ENCODE data around the gene SPRY4.
"Not testable (repeated sequence)": the region's sequence is repeated elsewhere in the genome, so short reads cannot be mapped to it uniquely, and the experiment has no call there.

The SPRY4 gene

GRCh38 chr5:142277796-142278195 is 47.0 kb downstream of the SPRY4 start:
- ChIA-PET POLR2A (no interaction called here), CTCF (interaction anchor here (0.6 kb wide), 1 partner anchor 381 kb away, joined by 4 read pairs; no protein-coding TSS in a partner anchor)
- DNase-seq (ENCODE audit: extremely low spot score): no peak
- TF ChIP-seq ARNT (IDR thresholded peaks at IDR 0.05) (no peak), SP1 (IDR thresholded peaks at IDR 0.05) (no peak), FOXM1 (IDR thresholded peaks at IDR 0.05; ENCODE audit: borderline replicate concordance) (no peak), CTBP1 (IDR thresholded peaks at IDR 0.05; ENCODE audit: borderline replicate concordance) (no peak), FOXA1 (IDR thresholded peaks at IDR 0.05) (no peak)

GRCh38 chr5:142276517-142276916 is 48.3 kb downstream of the SPRY4 start:
- DNase-seq (ENCODE audit: extremely low spot score): no peak
- CTCF ChIA-PET: no interaction called here
- POLR2A ChIA-PET: no interaction called here
- TF ChIP-seq SUZ12 (IDR thresholded peaks at IDR 0.05) (no peak), NFRKB (IDR thresholded peaks at IDR 0.05) (no peak), FOXK2 (IDR thresholded peaks at IDR 0.05) (no peak), ZNF384 (IDR thresholded peaks at IDR 0.05) (no peak), HDGF (IDR thresholded peaks at IDR 0.05; ENCODE audit: borderline replicate concordance) (no peak), FOXA1 (IDR thresholded peaks at IDR 0.05) (no peak), TARDBP (IDR thresholded peaks at IDR 0.05) (no peak), BHLHE40 (IDR thresholded peaks at IDR 0.05; ENCODE audit: borderline replicate concordance) (no peak), CTBP1 (IDR thresholded peaks at IDR 0.05; ENCODE audit: borderline replicate concordance) (no peak), SP1 (IDR thresholded peaks at IDR 0.05) (no peak)

DNA sequence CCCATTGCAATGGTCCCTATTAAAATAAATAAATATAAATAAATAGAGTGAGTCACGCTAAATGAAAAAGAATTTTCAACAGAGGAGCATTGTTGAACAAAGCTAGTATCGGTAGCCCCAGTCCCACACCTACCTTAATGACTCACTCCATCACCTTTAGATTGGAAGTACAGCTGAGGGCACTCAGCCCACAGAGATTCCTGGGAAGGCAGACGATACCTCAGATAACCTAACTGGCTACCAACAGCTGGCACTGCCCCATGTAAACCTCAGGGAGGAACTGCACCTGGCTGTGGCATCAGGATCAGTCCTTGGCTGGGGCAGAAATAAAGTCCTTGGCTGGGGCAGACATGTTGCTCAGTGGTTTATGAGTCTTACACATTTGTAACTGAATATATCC is 49.3 kb downstream of the SPRY4 start:
- TF ChIP-seq CTBP1 (IDR thresholded peaks at IDR 0.05; ENCODE audit: borderline replicate concordance) (no peak), ARNT (IDR thresholded peaks at IDR 0.05) (no peak), HDGF (IDR thresholded peaks at IDR 0.05; ENCODE audit: borderline replicate concordance) (no peak), SP1 (IDR thresholded peaks at IDR 0.05) (no peak), L3MBTL2 (conservative IDR thresholded peaks at IDR 0.05) (no peak), FOXA1 (IDR thresholded peaks at IDR 0.05) (no peak), ZNF384 (IDR thresholded peaks at IDR 0.05) (no peak), ELF4 (IDR thresholded peaks at IDR 0.05) (no peak), LEF1 (IDR thresholded peaks at IDR 0.05; ENCODE audit: borderline replicate concordance) (no peak), FOXK2 (IDR thresholded peaks at IDR 0.05) (no peak), SUZ12 (IDR thresholded peaks at IDR 0.05) (no peak), FOXM1 (IDR thresholded peaks at IDR 0.05; ENCODE audit: borderline replicate concordance) (no peak), TARDBP (IDR thresholded peaks at IDR 0.05) (no peak), NFRKB (IDR thresholded peaks at IDR 0.05) (no peak), BHLHE40 (IDR thresholded peaks at IDR 0.05; ENCODE audit: borderline replicate concordance) (no peak)
- TF ChIP-seq, protein P1, sequence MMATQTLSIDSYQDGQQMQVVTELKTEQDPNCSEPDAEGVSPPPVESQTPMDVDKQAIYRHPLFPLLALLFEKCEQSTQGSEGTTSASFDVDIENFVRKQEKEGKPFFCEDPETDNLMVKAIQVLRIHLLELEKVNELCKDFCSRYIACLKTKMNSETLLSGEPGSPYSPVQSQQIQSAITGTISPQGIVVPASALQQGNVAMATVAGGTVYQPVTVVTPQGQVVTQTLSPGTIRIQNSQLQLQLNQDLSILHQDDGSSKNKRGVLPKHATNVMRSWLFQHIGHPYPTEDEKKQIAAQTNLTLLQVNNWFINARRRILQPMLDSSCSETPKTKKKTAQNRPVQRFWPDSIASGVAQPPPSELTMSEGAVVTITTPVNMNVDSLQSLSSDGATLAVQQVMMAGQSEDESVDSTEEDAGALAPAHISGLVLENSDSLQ (IDR thresholded peaks at IDR 0.05): no peak
- DNase-seq (ENCODE audit: extremely low spot score): no peak
- ChIA-PET CTCF (interaction anchor here (0.8 kb wide), 1 partner anchor 15 kb away, joined by 3 read pairs; no protein-coding TSS in a partner anchor), POLR2A (no interaction called here)

- DNase-seq (ENCODE audit: extremely low spot score); POLR2A ChIA-PET; CTCF ChIA-PET: not testable (repeated sequence)
Observed at GRCh38 chr5:142272596-142272995, 52.2 kb downstream of the SPRY4 start.

DNA sequence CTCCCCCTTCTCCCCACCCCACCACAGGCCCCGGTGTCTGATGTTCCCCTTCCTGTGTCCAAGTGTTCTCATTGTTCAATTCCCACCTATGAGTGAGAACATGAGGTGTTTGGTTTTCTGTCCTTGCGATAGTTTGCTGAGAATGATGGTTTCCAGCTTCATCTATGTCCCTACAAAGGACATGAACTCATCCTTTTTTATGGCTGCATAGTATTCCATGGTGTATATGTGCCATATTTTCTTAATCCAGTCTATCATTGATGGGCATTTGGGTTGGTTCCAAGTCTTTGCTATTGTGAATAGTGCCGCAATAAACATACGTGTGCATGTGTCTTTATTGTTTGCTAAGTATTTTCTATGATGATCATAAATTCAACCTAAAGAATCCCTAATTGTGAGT is 60.7 kb downstream of the SPRY4 start:
- POLR2A ChIA-PET; DNase-seq (ENCODE audit: extremely low spot score); CTCF ChIA-PET: not testable (repeated sequence)

DNA sequence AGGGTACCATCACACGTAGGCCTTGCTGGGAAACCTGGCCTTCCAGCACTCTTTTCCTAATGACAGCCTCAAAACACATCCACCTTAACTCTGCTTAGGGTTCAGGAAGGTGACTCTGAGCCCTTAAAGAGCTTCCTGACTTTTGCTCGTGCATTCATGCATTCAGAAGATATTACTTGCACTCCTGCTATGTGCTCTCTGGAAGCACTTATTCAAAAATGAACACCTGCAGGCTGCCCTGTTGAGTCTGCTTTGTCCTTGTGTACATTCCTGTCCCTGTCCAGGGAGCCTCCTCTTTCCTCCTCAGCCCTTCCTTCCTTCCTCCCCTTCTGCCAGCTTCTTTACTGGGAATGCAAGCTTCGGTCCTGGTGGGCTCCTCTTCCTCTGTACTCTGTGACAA is 61.5 kb downstream of the SPRY4 start:
- CTCF ChIA-PET: no interaction called here
- POLR2A ChIA-PET: no interaction called here
- TF ChIP-seq BHLHE40 (IDR thresholded peaks at IDR 0.05; ENCODE audit: borderline replicate concordance): no peak
- TF ChIP-seq ARNT (IDR thresholded peaks at IDR 0.05): no peak
- no peak for TF ChIP-seq FOXK2 (IDR thresholded peaks at IDR 0.05)
- no peak for TF ChIP-seq ELF4 (IDR thresholded peaks at IDR 0.05)
- TF ChIP-seq FOXA1 (IDR thresholded peaks at IDR 0.05): no peak
- TF ChIP-seq TARDBP (IDR thresholded peaks at IDR 0.05): no peak
- no peak for TF ChIP-seq NFRKB (IDR thresholded peaks at IDR 0.05)
- no peak for TF ChIP-seq SUZ12 (IDR thresholded peaks at IDR 0.05)
- TF ChIP-seq CTBP1 (IDR thresholded peaks at IDR 0.05; ENCODE audit: borderline replicate concordance): no peak
- TF ChIP-seq SP1 (IDR thresholded peaks at IDR 0.05): no peak
- no peak for TF ChIP-seq ZNF384 (IDR thresholded peaks at IDR 0.05)
- no peak for DNase-seq (ENCODE audit: extremely low spot score)

DNA sequence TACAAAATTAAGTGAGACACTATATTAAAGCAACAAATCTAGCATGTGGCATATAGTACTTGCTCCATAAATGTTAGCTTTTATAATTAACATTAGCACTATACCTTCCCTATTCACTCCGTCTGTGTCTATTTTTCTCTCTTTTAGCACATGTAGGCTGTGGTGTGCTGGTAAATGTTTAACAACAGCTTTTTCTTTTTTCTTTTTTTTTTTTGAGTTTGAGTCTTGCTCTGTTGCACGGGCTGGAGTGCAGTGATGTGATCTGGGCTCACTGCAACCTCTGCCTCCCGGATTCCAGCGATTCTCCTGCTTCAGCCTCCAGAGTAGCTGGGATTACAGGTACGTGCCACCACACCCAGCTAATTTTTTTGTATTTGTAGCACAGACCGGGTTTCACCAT is 62.1 kb downstream of the SPRY4 start:
- POLR2A ChIA-PET: no interaction called here
- CTCF ChIA-PET: interaction anchor here (0.7 kb wide), 1 partner anchor 79 kb away, joined by 3 read pairs; no protein-coding TSS in a partner anchor
- no peak for TF ChIP-seq ARNT (IDR thresholded peaks at IDR 0.05)
- TF ChIP-seq FOXK2 (IDR thresholded peaks at IDR 0.05): no peak
- TF ChIP-seq SP1 (IDR thresholded peaks at IDR 0.05): no peak
- TF ChIP-seq TARDBP (IDR thresholded peaks at IDR 0.05): no peak
- no peak for TF ChIP-seq CTBP1 (IDR thresholded peaks at IDR 0.05; ENCODE audit: borderline replicate concordance)
- no peak for TF ChIP-seq FOXA1 (IDR thresholded peaks at IDR 0.05)
- TF ChIP-seq LEF1 (IDR thresholded peaks at IDR 0.05; ENCODE audit: borderline replicate concordance): no peak
- no peak for TF ChIP-seq FOXM1 (IDR thresholded peaks at IDR 0.05; ENCODE audit: borderline replicate concordance)
- DNase-seq (ENCODE audit: extremely low spot score): no peak
